CD14-positive monocyte (primary cell): ENCODE results near the gene FRMPD4. TPM values are rescaled to one million over a fixed set of nuclear protein-coding genes. Genes with fewer than 3 reads are reported as not detected.

Experiments
- DNase-seq, 3 donors: peaks; one replicate each; pipeline ENCODE4 v3.0.0-alpha.2; 2011 to 2022
- H2AFZ ChIP-seq: 2 replicates; pipeline ENCODE4 v1.6.0; 2012; ENCODE audit warnings: mild to moderate bottlenecking, low read depth, low read length, inconsistent platforms; ENCODE audit not compliant: insufficient read depth, poor library complexity, severe bottlenecking
- H3K27ac ChIP-seq, 2 donors: 1 replicate in 1 of 2; 2 replicates in 1 of 2; pipeline ENCODE4 v1.5.1; 2012 to 2013; ENCODE audit warnings: low read length in 2 of 2, control low read depth in 1 of 2, inconsistent platforms in 1 of 2, low read depth in 1 of 2, mild to moderate bottlenecking in 1 of 2
- H3K27me3 ChIP-seq, 2 donors: one replicate each; pipeline versions ENCODE4 v1.6.0 to v1.6.1; 2011 to 2013; ENCODE audit warnings: low read length in 2 of 2; ENCODE audit not compliant: control insufficient read depth in 2 of 2, insufficient read depth in 2 of 2
- H3K36me3 ChIP-seq, 2 donors: replicated peaks in 1 of 2; 1 replicate in 1 of 2; 2 replicates in 1 of 2; pipeline versions ENCODE4 v1.5.1 to v1.6.1; 2012 to 2013; ENCODE audit warnings: low read length in 2 of 2, control low read depth in 1 of 2, inconsistent platforms in 1 of 2, mild to moderate bottlenecking in 1 of 2; ENCODE audit not compliant: insufficient read depth in 2 of 2, control insufficient read depth in 1 of 2
- H3K4me1 ChIP-seq, 2 donors: 1 replicate in 1 of 2; 2 replicates in 1 of 2; pipeline versions ENCODE4 v1.5.1 to v1.6.1; 2012 to 2013; ENCODE audit warnings: low read length in 2 of 2, control low read depth in 1 of 2, inconsistent platforms in 1 of 2, mild to moderate bottlenecking in 1 of 2, moderate library complexity in 1 of 2; ENCODE audit not compliant: insufficient read depth in 2 of 2, control insufficient read depth in 1 of 2
- H3K4me2 ChIP-seq: replicated peaks from 2 replicates; pipeline ENCODE3; 2012; ENCODE audit warnings: low read length, moderate library complexity, mild to moderate bottlenecking; ENCODE audit not compliant: poor library complexity, severe bottlenecking; ENCODE audit errors: extremely low read depth
- H3K4me3 ChIP-seq, 3 experiments: fragments of 200-600 bp in 1 of 3; sonication (generic) in 1 of 3; replicated peaks in 1 of 3; 1 replicate in 2 of 3; 2 replicates in 1 of 3; pipeline ENCODE4 v1.5.1; 2011 to 2013; ENCODE audit warnings: low read length in 3 of 3, mild to moderate bottlenecking in 3 of 3, control low read depth in 2 of 3, low read depth in 2 of 3, inconsistent platforms in 1 of 3, moderate library complexity in 1 of 3
- H3K79me2 ChIP-seq: 2 replicates; pipeline ENCODE4 v1.6.0; 2012; ENCODE audit warnings: mild to moderate bottlenecking, control low read depth, inconsistent platforms, low read length, moderate library complexity; ENCODE audit not compliant: insufficient read depth
- H3K9ac ChIP-seq: 2 replicates; pipeline ENCODE4 v1.6.0; 2017; ENCODE audit warnings: low read length, mild to moderate bottlenecking; ENCODE audit not compliant: insufficient read depth, poor library complexity, severe bottlenecking
- H3K9me3 ChIP-seq, 2 donors: replicated peaks in 1 of 2; 1 replicate in 1 of 2; 2 replicates in 1 of 2; pipeline versions ENCODE4 v1.5.1 to v1.6.1; 2012 to 2013; ENCODE audit warnings: low read length in 2 of 2, control low read depth in 1 of 2; ENCODE audit not compliant: control insufficient read depth in 1 of 2, insufficient read depth in 1 of 2
- H4K20me1 ChIP-seq: 2 replicates; pipeline ENCODE4 v1.6.0; 2012; ENCODE audit warnings: mild to moderate bottlenecking, low read length, control low read depth, moderate library complexity; ENCODE audit not compliant: insufficient read depth
- H3K27ac Mint-ChIP-seq, 7 donors: one replicate each; pipeline ENCODE4 v1.8.0; 2020; ENCODE audit warnings: mild to moderate bottlenecking in 7 of 7, mixed read lengths in 7 of 7, moderate library complexity in 6 of 7, inconsistent platforms in 2 of 7
- H3K27me3 Mint-ChIP-seq, 3 donors: one replicate each; pipeline ENCODE4 v1.8.0; 2021 to 2022; ENCODE audit warnings: low read depth in 3 of 3, mild to moderate bottlenecking in 3 of 3, mixed read lengths in 3 of 3, moderate library complexity in 3 of 3, inconsistent platforms in 1 of 3
- H3K36me3 Mint-ChIP-seq, 2 donors: one replicate each; pipeline ENCODE4 v1.8.0; 2020; ENCODE audit warnings: mixed read lengths in 2 of 2, inconsistent platforms in 1 of 2, mild to moderate bottlenecking in 1 of 2
- H3K4me1 Mint-ChIP-seq: one replicate; pipeline ENCODE4 v1.8.0; 2020; ENCODE audit warnings: mild to moderate bottlenecking, mixed read lengths
- H3K4me3 Mint-ChIP-seq, 2 donors: one replicate each; pipeline ENCODE4 v1.8.0; 2020; ENCODE audit warnings: mild to moderate bottlenecking in 2 of 2, mixed read lengths in 2 of 2, moderate library complexity in 1 of 2
- H3K9me3 Mint-ChIP-seq, 7 donors: one replicate each; pipeline ENCODE4 v1.8.0; 2020 to 2022; ENCODE audit warnings: mixed read lengths in 7 of 7, mild to moderate bottlenecking in 6 of 7, moderate library complexity in 6 of 7, inconsistent platforms in 2 of 7
- CTCF ChIP-seq: fragments of 200-600 bp; IDR thresholded peaks from one replicate; pipeline ENCODE4 v1.8.0; 2022; ENCODE audit warnings: antibody characterized with exemption, mild to moderate bottlenecking
- WGBS: methylation state at CpG from one replicate; pipeline ENCODE4 v1.1.5; 2013; ENCODE audit warnings: missing lambda C conversion rate; ENCODE audit not compliant: insufficient coverage; 5-methylcytosine and 5-hydroxymethylcytosine counted together
- intact Hi-C, 2 donors: fragments of 100-400 bp; cut with micrococcal nuclease; formaldehyde crosslinking; loops; one replicate each; pipeline versions ENCODE4 v1.15.0 to v1.15.1; 2023
- polyA plus RNA-seq, 3 donors: library from polyadenylated mRNA; depleted of rRNA in 1 of 3; unstranded in 2 of 3; stranded (reverse) in 1 of 3; fragments of 300-500 nt in 2 of 3; fragments of >200 nt in 1 of 3; fragmentation: Illumina TruSeq in 2 of 3; gene quantifications; 1 replicate in 2 of 3; 2 replicates in 1 of 3; pipeline ENCODE4 v1.2.3, GENCODE V29; 2012 to 2021

Gene FRMPD4
- polyA plus RNA-seq, 3 donors = not detected

DNA sequence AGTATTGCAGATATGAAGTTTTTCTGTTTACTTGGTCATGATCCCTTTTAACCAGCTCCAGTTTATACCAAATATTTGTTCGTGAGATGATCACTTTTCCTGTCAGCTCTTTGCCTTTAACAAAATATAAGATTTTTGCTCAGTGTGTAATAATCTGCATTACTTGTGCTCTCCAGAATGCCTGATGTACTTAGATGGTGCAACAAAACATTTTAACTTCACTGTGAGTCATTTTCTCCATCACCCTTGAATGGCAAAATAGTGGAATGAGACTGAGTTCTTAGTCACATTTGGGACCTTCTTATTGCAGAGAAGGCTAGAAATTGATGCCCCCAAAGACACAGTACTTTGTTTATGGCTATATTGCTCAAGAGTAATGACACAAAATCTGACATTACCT, 252.0 kb downstream of the FRMPD4 start:
- H3K4me1 Mint-ChIP-seq = no peaks in the 10 kb centered on the region
- H3K27ac Mint-ChIP-seq = no peak overlapping the region
- Histone ChIP-seq H3K79me2 (no peaks in the 10 kb centered on the region), H3K36me3 (no peaks in the 10 kb centered on the region), H3K4me1 (no peaks in the 10 kb centered on the region), H3K4me2 (no peak overlapping the region), H3K4me3 (no peak overlapping the region), H3K27ac (no peak overlapping the region), H3K9me3 (no peaks in the 10 kb centered on the region), H4K20me1 (no peaks in the 10 kb centered on the region), H3K27me3 (no peaks in the 10 kb centered on the region), H2AFZ (no peak overlapping the region), H3K9ac (no peak overlapping the region)
- no peak for TF ChIP-seq CTCF
- H3K9me3 Mint-ChIP-seq = peaks cover 0 to 2% (median 0%) of the 10 kb centered on the region in 7 donors
- intact Hi-C loops = no loop called here
- no peak for DNase-seq
- H3K27me3 Mint-ChIP-seq = peaks cover 0 to 2% (median 0%) of the 10 kb centered on the region in 3 donors
- no peak overlapping the region for H3K4me3 Mint-ChIP-seq
- no CpG with 5 or more reads among the region's 1 CpG for WGBS
- no peaks in the 10 kb centered on the region for H3K36me3 Mint-ChIP-seq

DNA sequence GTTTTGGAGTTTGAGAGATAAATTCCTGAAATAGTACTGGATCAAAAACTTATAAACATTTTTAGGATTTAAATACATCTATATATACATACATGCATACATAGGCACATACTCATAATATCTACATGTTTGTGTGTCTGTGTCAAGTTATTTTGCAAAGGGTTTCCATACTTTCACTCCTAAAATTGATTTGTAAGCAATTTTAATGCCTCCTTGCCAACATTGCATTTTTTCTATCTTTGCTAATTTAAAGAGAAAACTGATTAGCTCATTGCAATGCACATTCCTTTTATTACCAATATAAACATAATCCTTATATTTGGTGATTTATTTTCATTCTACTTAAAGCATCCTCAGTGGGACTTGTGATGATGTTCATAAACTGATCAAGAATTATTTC, 258.3 kb downstream of the FRMPD4 start:
- Mint-ChIP-seq H3K4me1 (no peaks in the 10 kb centered on the region), H3K36me3 (no peaks in the 10 kb centered on the region), H3K27me3 (peaks cover 0 to 2% (median 0%) of the 10 kb centered on the region in 3 donors), H3K4me3 (no peak overlapping the region), H3K27ac (no peak overlapping the region), H3K9me3 (peaks cover 0 to 2% (median 0%) of the 10 kb centered on the region in 7 donors)
- Histone ChIP-seq H3K36me3 (no peaks in the 10 kb centered on the region), H3K79me2 (no peaks in the 10 kb centered on the region), H3K9me3 (no peaks in the 10 kb centered on the region), H3K27me3 (no peaks in the 10 kb centered on the region), H3K27ac (no peak overlapping the region), H2AFZ (no peak overlapping the region), H4K20me1 (no peaks in the 10 kb centered on the region), H3K4me2 (no peak overlapping the region), H3K4me3 (no peak overlapping the region), H3K4me1 (no peaks in the 10 kb centered on the region), H3K9ac (no peak overlapping the region)
- no peak for DNase-seq
- TF ChIP-seq CTCF = no peak
- intact Hi-C loops = no loop called here
